SK-N-SH (cell line): ENCODE results near the gene KLHL42. TPM values are rescaled to one million over a fixed set of nuclear protein-coding genes. Genes with fewer than 3 reads are reported as not detected.

Source experiments
- CTCF ChIA-PET: fragments of 300-600, 350-600 bp; formaldehyde crosslinking; extraction: SDS; loops from one replicate; lab custom pipeline; 2021; lab: Yijun Ruan, JAX
- POLR2A ChIA-PET: fragments of 350-600 bp; sonication (Branson Sonifier 250); formaldehyde crosslinking; extraction: SDS; loops from one replicate; lab custom pipeline; 2020; ENCODE audit warnings: antibody characterized with exemption, inconsistent platforms; lab: Yijun Ruan, JAX
- DNase-seq: peaks from one replicate; pipeline ENCODE4 v3.0.0; 2012
- H2AFZ ChIP-seq: fragments of 200-600 bp; sonication (generic); 2 replicates; pipeline ENCODE4 v1.8.1; 2016; ENCODE audit warnings: antibody characterized with exemption, mild to moderate bottlenecking, low read depth
- H3F3A ChIP-seq: fragments of 200-600 bp; sonication (generic); replicated peaks from 2 replicates; pipeline ENCODE3; 2016; ENCODE audit warnings: antibody characterized with exemption, mild to moderate bottlenecking; ENCODE audit not compliant: insufficient read depth
- H3K27ac ChIP-seq, 2 experiments: fragments of 200-500 bp in 1 of 2; fragments of 200-600 bp in 1 of 2; sonication (Bioruptor generic) in 1 of 2; sonication (generic), shearing (Covaris generic) in 1 of 2; 2 replicates each; pipeline versions ENCODE4 v1.5.1 to v1.6.1; 2014 to 2016; ENCODE audit warnings: low read depth in 2 of 2, inconsistent platforms in 1 of 2, low read length in 1 of 2, mild to moderate bottlenecking in 1 of 2, mixed read lengths in 1 of 2
- H3K27me3 ChIP-seq: fragments of 200-600 bp; sonication (generic), shearing (Covaris generic); 2 replicates; pipeline ENCODE4 v1.6.1; 2016; ENCODE audit warnings: mixed run types; ENCODE audit not compliant: insufficient read depth
- H3K36me3 ChIP-seq, 2 experiments: fragments of 200-500 bp in 1 of 2; fragments of 200-600 bp in 1 of 2; sonication (Bioruptor generic) in 1 of 2; sonication (generic) in 1 of 2; replicated peaks in 1 of 2; 2 replicates each; pipeline versions ENCODE3 to v1.5.1; 2014 to 2016; ENCODE audit warnings: low read length in 1 of 2, mild to moderate bottlenecking in 1 of 2; ENCODE audit not compliant: insufficient read depth in 2 of 2, control insufficient read depth in 1 of 2
- H3K4me1 ChIP-seq, 2 experiments: fragments of 200-500 bp in 1 of 2; fragments of 200-600 bp in 1 of 2; sonication (Bioruptor generic) in 1 of 2; sonication (generic), shearing (Covaris generic) in 1 of 2; 2 replicates each; pipeline versions ENCODE4 v1.5.1 to v1.6.1; 2014 to 2016; ENCODE audit warnings: low read depth in 1 of 2, low read length in 1 of 2, mixed run types in 1 of 2; ENCODE audit not compliant: insufficient read depth in 2 of 2, control insufficient read depth in 1 of 2
- H3K4me2 ChIP-seq: fragments of 200-600 bp; sonication (generic), shearing (Covaris generic); 2 replicates; pipeline ENCODE4 v1.6.1; 2017; ENCODE audit warnings: mixed run types
- H3K4me3 ChIP-seq, 2 experiments: fragments of 200-500 bp in 1 of 2; fragments of 200-600 bp in 1 of 2; sonication (Bioruptor generic) in 1 of 2; sonication (generic), shearing (Covaris generic) in 1 of 2; 2 replicates each; pipeline versions ENCODE4 v1.5.1 to v1.8.1; 2014 to 2016; ENCODE audit warnings: low read depth in 2 of 2, inconsistent platforms in 1 of 2, low read length in 1 of 2, mild to moderate bottlenecking in 1 of 2, mixed read lengths in 1 of 2, moderate library complexity in 1 of 2
- H3K79me2 ChIP-seq: fragments of 200-600 bp; sonication (generic); 2 replicates; pipeline ENCODE4 v1.8.1; 2017; ENCODE audit warnings: mild to moderate bottlenecking; ENCODE audit not compliant: insufficient read depth
- H3K9ac ChIP-seq: fragments of 200-600 bp; sonication (generic); 2 replicates; pipeline ENCODE4 v1.6.1; 2017; ENCODE audit warnings: mixed run types
- H3K9me2 ChIP-seq: fragments of 200-600 bp; sonication (generic); 2 replicates; pipeline ENCODE4 v1.6.1; 2017; ENCODE audit warnings: mixed run types
- H3K9me3 ChIP-seq: fragments of 200-600 bp; sonication (generic); 2 replicates; pipeline ENCODE4 v1.6.1; 2017; ENCODE audit warnings: mixed run types, mild to moderate bottlenecking, moderate library complexity
- H4K20me1 ChIP-seq: fragments of 200-600 bp; sonication (generic); 2 replicates; pipeline ENCODE4 v1.6.1; 2017; ENCODE audit warnings: mild to moderate bottlenecking, mixed run types; ENCODE audit not compliant: insufficient read depth
- CTCF ChIP-seq: fragments of 200-600 bp; sonication (generic); IDR thresholded peaks from 2 replicates; pipeline ENCODE4 v1.6.1; 2017; ENCODE audit warnings: antibody characterized with exemption, mild to moderate bottlenecking, moderate library complexity
- ELF1 ChIP-seq: IDR thresholded peaks from 2 replicates; pipeline ENCODE4 v1.4.0; 2012
- EP300 ChIP-seq, 2 experiments: IDR thresholded peaks; 2 replicates each; pipeline versions ENCODE4 v1.4.0 to v1.6.1; 2012; ENCODE audit warnings: borderline replicate concordance in 1 of 2, low read depth in 1 of 2, low read length in 1 of 2
- FOSL2 ChIP-seq: IDR thresholded peaks from 2 replicates; pipeline ENCODE4 v1.4.0; 2012; ENCODE audit warnings: low read depth, mild to moderate bottlenecking, moderate library complexity, borderline replicate concordance
- JUND ChIP-seq: IDR thresholded peaks from 2 replicates; pipeline ENCODE4 v1.4.0; 2012
- MEF2A ChIP-seq: IDR thresholded peaks from 2 replicates; pipeline ENCODE4 v1.4.0; 2012; ENCODE audit warnings: low read depth, borderline replicate concordance
- NFIC ChIP-seq: IDR thresholded peaks from 2 replicates; pipeline ENCODE4 v1.4.0; 2012; ENCODE audit warnings: borderline replicate concordance
- NRF1 ChIP-seq: IDR thresholded peaks from 2 replicates; pipeline ENCODE4 v1.6.1; 2012; ENCODE audit warnings: low read depth, mild to moderate bottlenecking, low read length
- PBX3 ChIP-seq: IDR thresholded peaks from 2 replicates; pipeline ENCODE4; 2012
- SIN3A ChIP-seq: IDR thresholded peaks from 2 replicates; pipeline ENCODE4 v1.6.1; 2012; ENCODE audit warnings: low read depth, mild to moderate bottlenecking, low read length, moderate library complexity, borderline replicate concordance
- SMC3 ChIP-seq: IDR thresholded peaks from 2 replicates; pipeline ENCODE4 v1.6.1; 2012; ENCODE audit warnings: low read depth, low read length, improper control_type of control experiment
- TAF1 ChIP-seq: IDR thresholded peaks from 2 replicates; pipeline ENCODE4 v1.6.1; 2012; ENCODE audit warnings: low read depth, mild to moderate bottlenecking, low read length, moderate library complexity, borderline replicate concordance
- TCF12 ChIP-seq: IDR thresholded peaks from 2 replicates; pipeline ENCODE4 v1.4.0; 2012
- USF2 ChIP-seq: fragments of 150-350 bp; IDR thresholded peaks from 2 replicates; pipeline ENCODE4 v1.6.1; 2017; ENCODE audit warnings: antibody characterized with exemption, low read length, low read depth, borderline replicate concordance
- WGBS: methylation state at CpG from one replicate; pipeline ENCODE4 v1.1.6; 2017; ENCODE audit warnings: low lambda C conversion rate; 5-methylcytosine and 5-hydroxymethylcytosine counted together
- polyA plus RNA-seq, 3 experiments: library from polyadenylated mRNA; depleted of rRNA; stranded (reverse); fragments of >200 nt; gene quantifications; 2 replicates each; pipeline ENCODE4 v1.2.3, GENCODE V29; 2012
- TF ChIP-seq, protein P1 (sequence below): fragments of 150-350 bp; IDR thresholded peaks from 2 replicates; pipeline ENCODE4 v1.6.1; 2016; ENCODE audit warnings: mild to moderate bottlenecking, low read depth, low read length

Gene KLHL42
- polyA plus RNA-seq, 1 of the 3 experiments (the other 2 are of a cell fraction) = 11.7 TPM

DNA sequence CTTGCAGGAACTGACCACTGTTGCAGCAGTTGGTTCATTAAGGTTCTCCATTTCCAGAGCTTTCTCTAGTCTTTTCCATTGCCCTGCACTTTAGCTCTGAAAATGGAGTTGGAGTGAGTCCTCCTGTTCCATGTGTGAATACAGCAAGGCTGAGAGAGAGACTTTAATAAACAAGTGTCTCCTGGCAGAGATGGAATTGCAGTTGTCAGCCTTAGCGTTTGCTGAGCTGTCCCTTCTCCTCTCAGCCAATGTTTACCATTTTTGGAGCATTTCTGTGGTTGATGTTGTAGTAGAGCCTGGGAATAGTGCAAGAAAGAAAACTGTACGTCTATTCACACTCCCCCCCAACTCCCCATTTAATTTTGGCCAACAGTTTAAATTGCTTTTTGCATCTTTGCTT is 7.5 kb downstream of the KLHL42 start:
- no peaks in the 10 kb centered on the region for H3K9me2 ChIP-seq
- H3K36me3 ChIP-seq = peaks cover 19 to 41% of the 10 kb centered on the region in 2 experiments
- H3K27ac ChIP-seq = no peak overlapping the region
- no peak overlapping the region for H3K9ac ChIP-seq
- peaks cover 15% of the 10 kb centered on the region for H3F3A ChIP-seq
- no peaks in the 10 kb centered on the region for H3K9me3 ChIP-seq
- H4K20me1 ChIP-seq = 0 out of 2 replicates have a peak, but pooled peaks cover 4% of the 10 kb centered on the region
- ChIA-PET POLR2A (no interaction called here), CTCF (interaction anchor here (1.1 to 1.4 kb wide), 2 partner anchors 15 to 54 kb away, joined by 3 read pairs; no protein-coding TSS in a partner anchor)
- no peak overlapping the region for H2AFZ ChIP-seq
- no peaks in the 10 kb centered on the region for H3K27me3 ChIP-seq
- peaks cover 0 to 5% of the 10 kb centered on the region in 2 experiments; a peak in 3 of 4 replicates for H3K4me1 ChIP-seq
- 77% methylated on average over 2 of the region's 2 CpGs for WGBS
- no peak overlapping the region for H3K4me3 ChIP-seq
- peaks cover 94% of the 10 kb centered on the region for H3K79me2 ChIP-seq
- H3K4me2 ChIP-seq = no peak overlapping the region
- no peak for DNase-seq
- TF ChIP-seq SMC3 (no peak), USF2 (no peak), ELF1 (no peak), MEF2A (no peak), NRF1 (no peak), FOSL2 (no peak), NFIC (no peak), PBX3 (no peak), SIN3A (no peak), JUND (no peak), TAF1 (no peak), TCF12 (no peak), CTCF (no peak), EP300 (IDR thresholded peaks at IDR 0.05; ENCODE audit: borderline replicate concordance in 1 of 2, low read depth in 1 of 2, low read length in 1 of 2) (no peak)
- TF ChIP-seq, protein P1, sequence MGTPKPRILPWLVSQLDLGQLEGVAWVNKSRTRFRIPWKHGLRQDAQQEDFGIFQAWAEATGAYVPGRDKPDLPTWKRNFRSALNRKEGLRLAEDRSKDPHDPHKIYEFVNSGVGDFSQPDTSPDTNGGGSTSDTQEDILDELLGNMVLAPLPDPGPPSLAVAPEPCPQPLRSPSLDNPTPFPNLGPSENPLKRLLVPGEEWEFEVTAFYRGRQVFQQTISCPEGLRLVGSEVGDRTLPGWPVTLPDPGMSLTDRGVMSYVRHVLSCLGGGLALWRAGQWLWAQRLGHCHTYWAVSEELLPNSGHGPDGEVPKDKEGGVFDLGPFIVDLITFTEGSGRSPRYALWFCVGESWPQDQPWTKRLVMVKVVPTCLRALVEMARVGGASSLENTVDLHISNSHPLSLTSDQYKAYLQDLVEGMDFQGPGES = no peak
